ENCODE results near the gene COMTD1.
A peak's percentile ranks its signal among the peaks of the same experiment; 100 is the strongest.
"Not testable (repeated sequence)": the region's sequence is repeated elsewhere in the genome, so short reads cannot be mapped to it uniquely, and the experiment has no call there.

The COMTD1 gene

GRCh38 chr10:75212343-75212742 lies 23.4 kb downstream of the COMTD1 start:
- no peak for DNase-seq

DNA sequence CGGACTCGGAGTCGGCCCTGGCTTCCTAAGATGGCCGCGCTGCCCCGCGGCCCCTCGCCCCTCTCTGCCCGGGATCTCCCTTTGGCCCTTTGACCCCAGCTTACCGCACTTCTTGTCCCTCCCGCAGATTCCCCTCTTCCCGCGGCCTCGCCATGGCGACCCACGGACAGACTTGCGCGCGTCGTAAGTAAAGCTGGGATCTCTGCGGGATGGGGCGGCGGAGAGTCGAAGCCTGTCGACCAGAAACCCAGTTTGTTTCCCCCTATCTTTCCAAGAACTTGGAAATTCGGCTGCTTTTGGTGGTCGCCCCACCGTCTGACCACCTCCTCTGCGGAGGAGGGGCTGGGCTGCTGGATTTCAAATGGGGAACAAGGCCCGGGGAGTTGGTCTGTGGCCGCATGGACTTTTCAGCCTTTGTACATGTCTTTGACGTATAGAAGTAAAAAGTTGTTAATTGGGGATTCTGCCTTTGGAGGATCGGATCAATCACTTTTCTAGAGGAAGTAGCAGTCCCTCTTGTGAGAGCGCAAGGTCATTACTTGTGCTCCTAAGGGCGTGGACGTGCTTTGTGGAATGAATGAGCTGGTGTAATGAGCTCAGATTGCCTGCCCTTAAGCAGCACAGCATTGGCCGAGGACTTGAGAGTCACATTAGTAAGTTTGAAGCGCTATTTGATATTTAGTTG lies 24.6 kb downstream of the COMTD1 start:
- DNase-seq = peak; percentile 23

DNA sequence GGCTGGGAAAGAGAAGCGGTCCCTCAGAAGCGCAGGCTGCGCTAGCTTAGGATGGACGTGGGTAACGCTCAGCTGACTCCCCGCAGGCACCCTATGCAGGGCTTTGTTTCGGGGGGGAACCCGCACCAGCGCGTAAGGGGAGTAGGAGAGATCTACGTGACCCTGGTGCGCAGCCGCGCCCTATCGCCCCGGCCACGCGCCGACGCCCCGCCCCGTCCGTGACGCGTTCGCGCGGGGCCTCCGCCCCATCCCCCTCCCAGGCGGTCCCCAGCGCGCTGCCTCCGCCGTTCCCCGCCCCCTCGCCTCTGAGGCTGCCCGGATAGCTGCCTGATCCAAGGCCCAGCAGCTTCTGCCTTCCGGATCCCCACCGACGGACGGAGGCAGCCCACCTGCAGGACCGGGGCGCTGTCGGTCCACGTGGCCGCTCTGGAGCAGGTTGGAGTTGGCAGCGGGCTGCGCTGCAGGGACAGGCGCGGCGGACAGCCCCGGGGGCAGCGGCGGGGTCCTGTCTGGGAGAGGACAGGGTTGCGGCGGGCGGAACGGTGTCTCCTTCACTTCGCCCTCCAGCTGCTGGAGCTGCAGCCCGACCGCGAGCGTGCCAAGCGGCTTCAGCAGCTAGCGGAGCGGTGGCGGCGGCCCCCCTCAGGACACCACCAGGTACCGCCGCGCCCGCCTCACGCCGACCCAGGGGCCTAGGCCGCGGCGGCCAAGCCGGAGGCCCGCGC lies 25.3 kb downstream of the COMTD1 start, which contains the start of gene VDAC2:
Gene VDAC2, plus strand, starts transcription at position 515 of the 725 bp plus-strand sequence. CDS start 363 bp downstream, outside the sequence.
- DNase-seq = peak; percentile 97

DNA sequence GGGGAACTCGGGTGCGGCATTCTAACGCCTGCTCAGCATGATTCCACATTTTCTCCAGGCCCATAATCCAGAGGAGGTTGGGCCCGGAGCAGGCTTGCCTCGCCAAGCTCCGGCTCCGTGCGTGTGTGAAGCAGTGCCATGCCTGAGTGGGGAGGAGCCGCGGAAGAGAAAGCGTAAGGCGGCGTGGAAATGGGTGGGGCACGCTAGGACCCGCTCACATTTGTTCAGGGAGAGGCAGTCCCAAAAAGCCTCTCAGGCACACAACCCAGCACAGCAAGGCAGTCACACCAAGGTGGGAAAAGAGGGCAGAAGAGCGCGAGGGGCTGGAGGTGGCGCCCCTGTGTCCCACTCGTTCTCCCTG lies 25.9 kb downstream of the COMTD1 start:
- peak; percentile 77 for DNase-seq

- no peak for DNase-seq
These were observed 26.5 kb downstream of the COMTD1 start for GRCh38 chr10:75209086-75209920.

DNA sequence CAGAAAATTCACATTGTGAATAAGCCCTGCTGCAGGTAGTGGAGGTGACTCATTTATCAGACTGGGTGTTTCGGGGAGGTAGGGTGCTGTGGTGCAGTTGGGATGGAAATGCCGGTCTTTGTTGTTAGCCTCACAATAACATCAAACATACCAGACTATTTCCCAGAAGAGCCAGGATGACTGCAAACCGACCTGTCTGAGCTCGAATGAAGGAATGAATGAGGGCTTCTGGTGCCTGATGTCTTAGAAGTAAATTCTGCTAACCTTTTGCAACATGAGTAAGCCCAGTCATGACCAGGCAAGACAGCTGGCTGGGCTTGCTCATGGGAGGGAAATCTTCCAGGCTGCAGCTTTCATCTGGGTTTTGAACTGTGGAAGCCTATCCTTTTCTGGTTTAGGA lies 27.6 kb downstream of the COMTD1 start:
- no peak for DNase-seq

DNA sequence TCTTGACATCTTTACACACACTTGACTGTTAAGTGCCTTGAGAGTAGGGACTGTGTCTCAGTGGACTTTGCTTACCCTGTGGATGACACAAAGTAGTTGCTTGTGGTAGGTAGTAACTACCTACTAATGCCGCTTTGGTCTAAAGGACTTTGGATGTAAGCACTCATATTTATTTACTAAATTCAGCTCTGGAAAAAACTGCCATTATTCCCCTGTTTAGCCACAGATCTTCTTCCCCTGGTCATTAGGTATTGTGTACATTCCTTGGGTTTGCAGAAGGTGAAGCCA lies 28.0 kb downstream of the COMTD1 start:
- no peak for DNase-seq

DNA sequence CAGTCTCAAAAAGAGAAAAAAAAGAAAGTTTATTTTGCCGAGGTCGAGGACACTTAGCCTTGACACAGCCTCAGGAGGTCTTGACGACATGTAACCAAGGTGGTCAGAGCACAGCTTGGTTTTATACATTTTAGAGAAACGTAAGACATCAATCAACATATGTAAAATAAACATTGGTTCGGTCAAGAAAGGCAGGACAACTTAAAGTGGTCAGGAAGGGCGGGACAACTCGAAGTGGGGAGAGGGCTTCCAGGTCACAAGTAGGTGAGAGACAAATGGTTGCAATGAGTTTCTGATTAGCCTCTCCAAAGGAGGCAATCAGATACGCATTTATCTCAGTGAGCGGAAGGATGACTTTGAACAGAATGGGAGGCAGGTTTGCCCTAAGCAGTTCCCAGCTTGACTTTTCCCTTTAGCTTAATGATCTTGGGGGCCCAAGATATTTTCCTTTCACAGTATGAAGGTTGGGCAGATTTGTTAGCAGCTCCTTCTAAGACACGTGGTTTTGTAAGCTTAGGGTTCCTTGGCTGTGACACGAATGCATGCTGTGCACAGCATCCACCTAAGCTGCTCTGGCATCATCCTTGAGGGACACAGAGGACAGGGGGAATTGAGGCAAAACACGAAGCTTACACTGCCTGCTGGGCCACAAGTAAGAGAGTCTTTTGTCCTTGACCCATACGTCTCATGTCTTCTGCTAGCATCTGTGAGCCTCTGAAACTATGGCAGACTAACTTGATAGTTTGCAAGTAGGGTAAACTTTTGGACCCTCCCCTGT lies 28.5 kb downstream of the COMTD1 start:
- DNase-seq = no peak

DNA sequence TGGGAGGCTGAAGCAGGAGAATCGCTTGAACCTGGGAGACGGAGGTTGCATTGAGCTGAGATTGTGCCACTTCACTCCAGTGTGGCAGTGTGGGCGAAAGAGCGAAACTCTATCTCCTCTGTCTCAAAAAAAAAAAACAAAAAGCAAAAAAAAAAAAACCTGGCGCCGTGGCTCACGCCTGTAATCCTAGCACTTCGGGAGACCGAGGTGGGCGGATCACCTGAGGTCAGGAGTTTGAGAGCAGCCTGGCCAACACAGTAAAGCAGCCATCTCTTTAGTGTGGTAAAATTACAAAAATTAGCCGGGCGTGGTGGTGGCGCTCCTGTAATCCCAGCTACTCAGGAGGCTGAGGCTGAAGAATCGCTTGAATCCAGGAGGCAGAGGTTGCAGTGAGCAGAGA lies 29.1 kb downstream of the COMTD1 start:
- not testable (repeated sequence) for DNase-seq

- DNase-seq = no peak
These were observed 29.8 kb downstream of the COMTD1 start for GRCh38 chr10:75205908-75206307.

GRCh38 chr10:75203724-75204123 lies 32.0 kb downstream of the COMTD1 start:
- no peak for DNase-seq

DNA sequence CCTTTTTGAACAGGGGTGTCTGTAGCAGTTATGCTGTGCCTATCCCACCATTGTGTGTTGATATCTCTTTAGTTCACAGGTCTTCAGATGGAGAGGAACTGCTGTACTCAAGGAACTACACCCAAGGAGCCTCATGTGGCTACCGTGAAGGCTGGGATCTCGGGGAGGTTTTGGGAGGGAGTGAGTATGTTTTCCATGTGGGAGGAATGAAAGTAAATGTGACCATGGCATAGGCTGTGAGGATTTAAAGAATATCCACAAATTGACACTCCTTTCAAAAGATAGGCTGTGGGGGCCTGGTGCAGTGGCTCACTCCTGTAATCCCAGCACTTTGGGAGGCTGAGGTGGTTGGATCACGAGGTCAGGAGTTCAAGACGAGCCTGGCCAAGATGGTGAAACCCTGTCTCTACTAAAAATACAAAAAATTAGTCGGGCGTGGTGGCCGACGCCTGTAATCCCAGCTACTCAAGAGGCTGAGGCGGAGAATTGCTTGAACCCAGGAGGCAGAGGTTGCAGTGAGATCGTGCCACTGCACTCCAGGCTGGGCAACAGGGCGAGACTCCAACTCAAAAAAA lies 32.6 kb downstream of the COMTD1 start:
- not testable (repeated sequence) for DNase-seq

DNA sequence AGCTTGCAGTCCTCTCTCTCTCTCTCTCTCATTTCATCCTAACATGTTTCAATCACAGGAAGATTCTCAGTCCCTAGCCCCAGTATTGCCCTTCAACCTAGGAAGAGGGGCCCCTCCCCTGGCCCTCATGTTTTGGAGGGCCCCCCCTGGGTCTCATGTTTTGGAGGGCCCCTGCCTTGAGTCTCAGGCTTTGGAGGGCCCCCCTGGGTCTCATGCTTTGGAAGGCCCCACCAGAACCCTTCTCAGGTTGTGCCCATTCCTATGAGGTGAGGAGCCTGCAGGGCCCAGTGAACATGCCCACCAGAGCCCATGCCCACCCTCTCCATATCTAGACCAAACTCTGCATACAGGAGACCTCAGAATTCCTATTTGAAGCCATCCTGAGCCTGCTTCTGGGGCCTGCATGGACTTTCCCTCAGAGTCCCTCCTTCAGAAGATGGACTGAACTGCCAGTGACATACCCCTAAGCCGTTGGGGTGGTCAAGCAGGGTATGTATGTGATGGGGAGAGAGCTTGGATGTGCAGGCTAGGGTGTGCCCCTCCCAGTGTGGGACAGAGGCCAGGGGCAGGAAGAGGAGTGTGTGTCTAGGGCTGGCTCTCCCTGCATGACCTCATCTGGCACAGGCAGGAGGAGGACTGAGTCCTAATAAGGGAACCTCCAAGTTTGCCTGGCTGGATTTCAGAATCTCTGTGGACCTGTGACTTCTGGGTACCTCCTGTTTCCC lies 33.3 kb downstream of the COMTD1 start:
- DNase-seq = no peak

- no peak for DNase-seq
These were observed 33.9 kb downstream of the COMTD1 start for GRCh38 chr10:75201793-75202307.

GRCh38 chr10:75199949-75200348 lies 35.8 kb downstream of the COMTD1 start:
- not testable (repeated sequence) for DNase-seq

- no peak for DNase-seq
These were observed 37.9 kb downstream of the COMTD1 start for GRCh38 chr10:75197906-75198305.

GRCh38 chr10:75197066-75197465 lies 38.7 kb downstream of the COMTD1 start:
- DNase-seq = no peak

- no peak for DNase-seq
These were observed 40.6 kb downstream of the COMTD1 start for GRCh38 chr10:75195035-75195763.

DNA sequence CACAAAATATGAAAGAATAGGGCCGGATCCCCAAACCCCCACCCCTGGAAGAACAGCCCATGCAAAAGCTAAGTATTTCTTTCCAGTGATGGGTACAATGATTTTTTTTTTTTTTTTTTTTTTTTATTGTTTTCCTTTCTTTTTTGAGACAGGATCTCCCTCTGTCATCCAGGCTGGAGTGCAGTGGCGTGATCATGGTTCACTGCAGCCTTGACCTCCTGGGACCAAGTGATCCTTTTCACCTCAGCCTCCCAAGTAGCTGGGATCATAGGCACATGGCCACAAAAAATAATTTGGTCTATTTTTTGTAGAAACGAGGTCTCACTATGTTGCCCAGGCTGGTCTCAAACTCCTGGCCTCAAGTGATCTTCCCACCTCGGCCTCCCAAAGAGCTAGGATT lies 41.1 kb downstream of the COMTD1 start:
- DNase-seq = not testable (repeated sequence)

DNA sequence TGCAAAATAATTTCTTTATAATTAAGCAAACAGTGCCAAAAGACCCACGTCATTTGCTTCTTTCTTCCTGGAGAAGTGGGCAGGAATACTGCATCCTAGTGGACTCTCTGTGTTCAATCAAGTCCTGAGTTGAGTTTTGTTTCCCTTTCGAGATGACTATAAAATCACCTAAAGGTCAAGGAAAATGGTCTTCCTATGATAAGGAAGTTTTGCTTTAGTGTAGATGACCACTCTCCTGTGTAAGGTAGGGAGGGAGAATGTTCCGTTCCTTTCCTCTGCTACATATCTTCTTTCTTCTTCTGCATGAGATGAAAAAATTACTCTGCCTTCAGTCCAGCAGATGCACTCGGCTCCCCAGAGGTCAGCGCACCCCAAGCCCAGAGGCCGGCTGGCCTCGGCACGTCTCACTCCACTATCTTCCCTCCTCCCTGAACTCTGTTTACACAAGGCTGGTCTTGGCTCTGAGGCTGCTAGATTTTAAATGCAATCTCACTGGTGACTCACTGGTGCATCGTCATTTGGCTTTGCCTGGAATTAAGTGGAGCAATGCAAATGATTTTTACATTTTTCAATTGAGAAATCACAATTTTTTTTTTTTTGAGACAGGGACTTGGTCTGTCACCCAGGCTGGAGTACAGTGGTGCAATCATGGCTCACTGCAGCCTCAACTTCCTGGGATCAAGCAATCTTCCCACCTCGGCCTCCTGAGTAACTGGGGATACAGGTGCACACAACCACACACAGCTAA lies 43.8 kb downstream of the COMTD1 start:
- no peak for DNase-seq
